HG02610 (cell line): ENCODE data around the gene LCMT2.

Experiments
- ATAC-seq: cut with Tn5 transposase; IDR thresholded peaks from one replicate; pipeline ENCODE4 v1.9.1; 2021; ENCODE audit warnings: mild to moderate bottlenecking, moderate library complexity; ENCODE audit not compliant: unreplicated experiment

The LCMT2 gene

GRCh38 chr15:43329960-43330779 is at the start of gene LCMT2:
TSS of gene LCMT2 (minus strand) at chr15:43330573. CDS start at chr15:43330489, 84 bp downstream.
- peak; percentile 91 for ATAC-seq

GRCh38 chr15:43378601-43379000 is 48.2 kb upstream of the LCMT2 start:
- no peak for ATAC-seq

GRCh38 chr15:43376017-43376705 is 45.8 kb upstream of the LCMT2 start:
- no peak for ATAC-seq

DNA sequence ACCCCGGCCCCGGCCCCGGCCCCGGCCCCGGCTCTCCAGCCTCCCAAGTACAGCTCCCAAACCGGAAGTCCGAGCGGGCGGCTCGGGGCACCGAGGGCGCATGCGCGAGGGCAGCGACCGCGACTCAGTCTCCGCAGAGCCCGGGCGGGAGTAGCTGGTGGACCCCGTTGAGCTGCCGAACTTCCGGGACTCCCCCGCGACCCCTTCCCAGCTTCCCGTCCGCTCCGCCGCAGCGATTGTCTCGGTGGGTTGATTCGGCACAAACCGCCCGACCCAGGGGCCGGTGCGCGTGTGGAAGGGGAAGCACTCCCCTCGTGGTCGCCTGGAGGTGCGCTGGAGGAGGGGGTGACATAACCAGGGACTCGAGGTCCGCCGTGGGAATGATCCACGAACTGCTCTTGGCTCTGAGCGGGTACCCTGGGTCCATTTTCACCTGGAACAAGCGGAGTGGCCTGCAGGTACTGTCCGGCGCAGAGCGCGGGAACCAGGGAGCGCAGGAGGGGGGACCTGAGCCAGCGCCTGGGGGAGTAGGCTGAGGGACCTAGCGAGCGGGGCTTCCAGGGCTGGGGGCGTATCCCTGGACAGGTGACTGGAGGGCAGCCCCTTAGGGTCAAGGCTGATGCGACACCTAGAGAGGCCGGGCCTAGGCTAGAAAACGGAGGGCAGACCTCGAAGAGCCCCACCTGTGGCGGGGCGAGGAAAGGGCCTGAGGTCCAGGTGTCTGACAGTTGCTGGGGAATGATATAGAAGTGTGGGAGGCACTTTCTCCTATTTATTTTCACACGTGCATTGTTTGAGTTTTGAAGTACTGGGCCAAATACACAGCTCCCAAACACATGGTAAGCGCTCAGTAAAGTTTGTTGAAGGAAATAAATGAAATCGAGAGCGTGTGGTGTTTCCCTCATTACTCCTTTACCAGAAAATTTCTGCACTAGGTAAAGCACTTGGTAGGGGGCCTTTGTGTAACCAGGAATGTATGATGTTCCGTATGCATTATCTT is 40.9 kb upstream of the LCMT2 start, which contains the start of the genes TUBGCP4 and ZSCAN29:
Gene TUBGCP4, plus strand, starts transcription at position 127 of the 1,000 bp plus-strand sequence. Its CDS starts 254 bp downstream, at position 381.
Gene ZSCAN29, minus strand, starts transcription at position 69 of the 1,000 bp plus-strand sequence. CDS start 1,130 bp downstream, outside the sequence.
- peak; percentile 79 for ATAC-seq

- ATAC-seq, result peak; percentile 25
Measured at GRCh38 chr15:43370310-43370974, 40.1 kb upstream of the LCMT2 start.

- no peak for ATAC-seq
Measured at GRCh38 chr15:43361313-43361903, 31.0 kb upstream of the LCMT2 start.

DNA sequence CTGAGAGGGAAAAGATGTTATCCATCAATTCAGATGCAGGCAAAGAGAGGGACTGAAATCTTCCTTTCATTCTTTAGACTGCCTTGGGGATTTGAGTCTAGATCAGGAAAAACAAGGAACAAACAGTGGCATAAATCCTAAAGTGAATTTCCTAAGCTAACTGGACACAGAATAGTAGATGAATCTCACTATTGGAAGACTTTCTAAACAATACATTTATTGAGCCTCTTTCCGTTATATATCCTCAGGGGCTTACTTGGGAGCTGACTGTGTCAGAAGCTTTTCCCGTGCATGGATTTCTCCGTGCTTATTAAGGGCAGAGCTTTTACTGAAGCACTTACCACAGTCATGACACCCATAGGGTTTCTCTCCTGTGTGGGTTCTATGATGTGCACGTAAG is 30.4 kb upstream of the LCMT2 start:
- no peak for ATAC-seq

DNA sequence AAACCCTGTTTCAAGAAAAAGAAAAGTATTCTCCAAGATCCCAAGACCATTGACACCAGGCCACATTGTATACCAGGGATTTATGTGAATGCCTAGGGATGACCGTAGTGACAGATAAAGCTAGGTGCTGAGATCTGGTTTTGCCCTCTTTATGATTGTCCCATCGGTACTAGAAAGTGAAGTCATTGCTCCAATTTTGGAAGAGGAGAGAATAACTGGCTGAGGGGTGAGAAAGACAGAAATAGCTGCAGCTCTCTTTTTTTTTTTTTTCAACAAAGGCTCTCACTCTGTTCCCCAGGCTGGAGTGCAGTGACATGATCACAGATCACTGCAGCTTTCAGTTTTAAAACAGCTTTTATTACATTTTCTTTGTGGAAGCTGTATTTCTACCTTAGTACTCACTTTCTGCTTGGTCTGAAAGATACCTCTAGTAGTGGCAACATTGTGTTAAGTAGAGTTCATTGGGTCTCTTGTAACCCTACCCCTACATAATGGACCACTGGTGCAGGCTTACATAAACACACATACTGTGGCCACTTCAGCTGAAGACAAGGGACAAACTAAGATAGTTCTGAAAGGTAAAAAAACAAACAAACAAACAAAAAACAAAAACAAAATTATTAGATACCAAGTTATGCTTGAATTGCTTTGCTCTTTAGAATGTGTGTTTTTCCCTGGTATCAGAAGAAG is 22.5 kb upstream of the LCMT2 start:
- no peak for ATAC-seq

- ATAC-seq, result no peak
Measured at GRCh38 chr15:43347114-43347513, 16.7 kb upstream of the LCMT2 start.

- ATAC-seq, result no peak
Measured at GRCh38 chr15:43346305-43346704, 15.9 kb upstream of the LCMT2 start.

DNA sequence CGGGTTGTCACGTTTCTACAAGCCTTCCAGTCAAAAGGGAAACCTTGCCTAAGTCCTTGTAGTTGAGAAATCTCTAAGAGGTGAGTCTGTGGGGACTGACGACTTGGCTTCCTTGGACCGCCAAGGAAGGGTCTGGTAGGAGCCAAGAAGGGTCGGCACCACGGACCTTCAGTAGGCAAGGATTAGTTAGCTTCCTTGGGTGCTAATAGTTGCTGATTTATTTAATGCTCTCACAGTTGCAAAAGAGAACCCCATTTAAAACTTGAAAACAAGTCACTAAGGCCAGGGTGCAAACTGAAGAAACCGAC is 361 bp upstream of the LCMT2 start:
- ATAC-seq, result peak; percentile 27

GRCh38 chr15:43329217-43329959 is 985 bp downstream of the LCMT2 start:
- no peak for ATAC-seq

- no peak for ATAC-seq
Measured at GRCh38 chr15:43325039-43325684, 5.2 kb downstream of the LCMT2 start.

DNA sequence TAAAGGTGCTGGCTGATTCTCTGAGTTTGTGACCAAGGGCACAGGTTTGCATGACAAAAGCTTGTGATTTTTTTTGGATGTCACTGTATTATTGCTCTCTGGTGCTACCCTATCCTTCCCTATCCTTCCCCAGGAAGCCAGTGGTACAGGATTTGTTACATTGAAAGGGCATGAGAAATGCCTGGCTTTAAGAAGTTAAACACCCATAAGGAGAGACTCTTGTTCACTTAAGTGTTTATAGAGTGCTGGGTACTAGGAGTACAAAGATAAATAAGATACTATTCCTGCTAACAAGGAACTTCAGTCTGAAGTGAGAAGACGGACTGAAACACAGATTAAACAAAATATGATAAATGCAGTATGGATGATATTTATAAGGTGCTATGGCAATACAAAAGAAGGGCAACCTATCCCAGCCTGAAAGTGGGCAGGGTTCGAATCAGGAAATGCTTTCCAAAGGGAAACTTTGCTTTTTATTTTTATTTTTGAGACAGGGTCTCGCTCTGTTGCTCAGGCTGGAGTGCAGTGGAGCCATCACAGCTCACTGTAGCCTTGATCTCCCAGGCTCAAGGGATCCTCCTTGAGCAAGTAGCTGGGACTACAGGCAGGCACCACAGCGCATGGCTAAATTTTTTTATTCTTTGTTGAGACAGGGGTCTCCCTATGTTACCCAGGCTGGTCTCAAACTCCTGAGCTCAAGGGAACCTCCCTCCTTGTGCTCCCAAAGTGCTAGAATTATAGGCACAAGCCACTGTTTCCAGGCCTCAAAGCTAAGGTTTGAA is 11.2 kb downstream of the LCMT2 start:
- no peak for ATAC-seq

- ATAC-seq, result no peak
Measured at GRCh38 chr15:43317566-43318184, 12.7 kb downstream of the LCMT2 start.

DNA sequence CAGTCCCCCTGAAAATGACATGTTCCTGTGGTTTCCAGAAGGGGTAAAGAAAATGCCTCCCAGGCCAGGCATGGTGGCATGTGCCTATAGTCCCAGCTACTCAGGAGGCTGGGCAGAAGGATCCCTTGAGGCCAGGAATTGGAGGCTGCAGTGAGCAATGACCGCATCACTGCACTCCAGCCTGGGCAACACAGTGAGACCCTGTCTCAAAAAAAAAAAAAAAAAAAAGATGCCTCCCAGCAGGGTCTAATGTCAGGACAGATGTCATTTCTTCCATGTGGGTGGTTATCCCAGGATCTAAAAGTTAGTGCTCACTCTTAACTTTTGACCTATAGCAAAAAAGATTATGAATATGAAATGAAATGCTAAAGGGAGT is 13.4 kb downstream of the LCMT2 start:
- no peak for ATAC-seq
